MM.1S (cell line): ENCODE results near the gene TMPRSS13.

Experiments
- DNase-seq: peaks from one replicate; pipeline ENCODE4 v3.0.0-alpha.2; 2015
- H2AFZ ChIP-seq: fragments of 300-600 bp; sonication (generic); 2 replicates; pipeline ENCODE4 v1.6.0; 2016; ENCODE audit warnings: antibody characterized with exemption, low read length
- H3F3A ChIP-seq: fragments of 300-600 bp; sonication (generic); 2 replicates; pipeline ENCODE4 v1.6.1; 2016; ENCODE audit warnings: mild to moderate bottlenecking, antibody characterized with exemption, low read length, moderate library complexity, mixed read lengths; ENCODE audit not compliant: insufficient read depth
- H3K27ac ChIP-seq: fragments of 300-600 bp; sonication (generic); 2 replicates; pipeline ENCODE4 v1.5.1; 2016; ENCODE audit warnings: mild to moderate bottlenecking, low read length
- H3K27me3 ChIP-seq: fragments of 300-600 bp; sonication (generic); replicated peaks from 2 replicates; pipeline ENCODE4 v1.6.0; 2016; ENCODE audit warnings: low read length; ENCODE audit not compliant: insufficient read depth
- H3K36me3 ChIP-seq: fragments of 300-600 bp; sonication (generic); replicated peaks from 2 replicates; pipeline ENCODE4 v1.6.1; 2016; ENCODE audit warnings: mild to moderate bottlenecking, low read length, mixed read lengths; ENCODE audit not compliant: insufficient read depth
- H3K4me1 ChIP-seq: fragments of 300-600 bp; sonication (generic); 2 replicates; pipeline ENCODE4 v1.6.1; 2016; ENCODE audit warnings: low read length, mixed read lengths
- H3K4me2 ChIP-seq: fragments of 300-600 bp; sonication (generic); 2 replicates; pipeline ENCODE4 v1.6.0; 2016; ENCODE audit warnings: low read depth, low read length
- H3K4me3 ChIP-seq: fragments of 300-600 bp; sonication (generic); 2 replicates; pipeline ENCODE4 v1.5.1; 2016; ENCODE audit warnings: low read length, mixed read lengths
- H3K79me2 ChIP-seq: fragments of 300-600 bp; sonication (generic); 2 replicates; pipeline ENCODE4 v1.6.1; 2016; ENCODE audit warnings: mixed run types, low read length, mixed read lengths
- H3K9ac ChIP-seq: fragments of 300-600 bp; sonication (generic); 2 replicates; pipeline ENCODE4 v1.6.1; 2016; ENCODE audit warnings: low read length, mixed read lengths
- H3K9me2 ChIP-seq: fragments of 300-600 bp; sonication (generic); replicated peaks from 2 replicates; pipeline ENCODE4 v1.6.1; 2016; ENCODE audit warnings: mild to moderate bottlenecking, low read length, mixed read lengths; ENCODE audit not compliant: insufficient read depth
- H3K9me3 ChIP-seq: fragments of 300-600 bp; sonication (generic); replicated peaks from 2 replicates; pipeline ENCODE4 v1.6.1; 2016; ENCODE audit warnings: mild to moderate bottlenecking, low read length, mixed read lengths; ENCODE audit not compliant: insufficient read depth
- H4K20me1 ChIP-seq: fragments of 300-600 bp; sonication (generic); 2 replicates; pipeline ENCODE4 v1.6.1; 2016; ENCODE audit warnings: mild to moderate bottlenecking, low read length, moderate library complexity, mixed read lengths; ENCODE audit not compliant: insufficient read depth
- CTCF ChIP-seq: fragments of 300-600 bp; sonication (generic); IDR thresholded peaks from 2 replicates; pipeline ENCODE4 v1.5.1; 2016; ENCODE audit warnings: antibody characterized with exemption, low read length, mixed read lengths
- EZH2 ChIP-seq: fragments of 300-600 bp; sonication (generic); optimal IDR thresholded peaks from 2 replicates; pipeline ENCODE3; 2017; ENCODE audit warnings: low read depth, mild to moderate bottlenecking, antibody characterized with exemption, low read length, mixed read lengths
- EZH2phosphoT487 ChIP-seq: fragments of 300-600 bp; sonication (generic); IDR thresholded peaks from 2 replicates; pipeline ENCODE4 v1.6.1; 2018; ENCODE audit warnings: antibody characterized with exemption, low read length

The TMPRSS13 gene

GRCh38 chr11:117902001-117902845 lies 27.0 kb downstream of the TMPRSS13 start:
- no peaks in the 10 kb centered on the region for H3K36me3 ChIP-seq
- H3K79me2 ChIP-seq: no peaks in the 10 kb centered on the region
- no peaks in the 10 kb centered on the region for H3K4me1 ChIP-seq
- no peaks in the 10 kb centered on the region for H3K9me2 ChIP-seq
- TF ChIP-seq EZH2phosphoT487: no peak
- no peak for TF ChIP-seq EZH2
- TF ChIP-seq CTCF: no peak
- H4K20me1 ChIP-seq: no peaks in the 10 kb centered on the region
- H3K9ac ChIP-seq: no peak overlapping the region
- H2AFZ ChIP-seq: no peak overlapping the region
- H3K4me3 ChIP-seq: no peak overlapping the region
- H3F3A ChIP-seq: no peaks in the 10 kb centered on the region
- H3K27ac ChIP-seq: no peak overlapping the region
- no peak overlapping the region for H3K4me2 ChIP-seq
- no peaks in the 10 kb centered on the region for H3K27me3 ChIP-seq
- no peaks in the 10 kb centered on the region for H3K9me3 ChIP-seq
- no peak for DNase-seq

- no peaks in the 10 kb centered on the region for H3K9me2 ChIP-seq
- H3K79me2 ChIP-seq: no peaks in the 10 kb centered on the region
- H4K20me1 ChIP-seq: no peaks in the 10 kb centered on the region
- H3F3A ChIP-seq: no peaks in the 10 kb centered on the region
- TF ChIP-seq CTCF (no peak), EZH2 (no peak)
- DNase-seq: no peak
- no peaks in the 10 kb centered on the region for H3K9me3 ChIP-seq
- no peaks in the 10 kb centered on the region for H3K4me1 ChIP-seq
- no peak overlapping the region for H3K4me2 ChIP-seq
- H3K4me3 ChIP-seq: no peak overlapping the region
- no peaks in the 10 kb centered on the region for H3K27me3 ChIP-seq
- no peaks in the 10 kb centered on the region for H3K36me3 ChIP-seq
- no peak overlapping the region for H2AFZ ChIP-seq
- H3K9ac ChIP-seq: no peak overlapping the region
- H3K27ac ChIP-seq: no peak overlapping the region
Measured at GRCh38 chr11:117901601-117902000, 27.6 kb downstream of the TMPRSS13 start.

GRCh38 chr11:117900720-117901440 lies 28.3 kb downstream of the TMPRSS13 start:
- H3K4me2 ChIP-seq: no peak overlapping the region
- H3K9me2 ChIP-seq: no peaks in the 10 kb centered on the region
- H3K9me3 ChIP-seq: no peaks in the 10 kb centered on the region
- H3K79me2 ChIP-seq: no peaks in the 10 kb centered on the region
- H3K9ac ChIP-seq: no peak overlapping the region
- H4K20me1 ChIP-seq: no peaks in the 10 kb centered on the region
- H3F3A ChIP-seq: no peaks in the 10 kb centered on the region
- no peaks in the 10 kb centered on the region for H3K4me1 ChIP-seq
- no peak overlapping the region for H2AFZ ChIP-seq
- no peak overlapping the region for H3K4me3 ChIP-seq
- no peak for DNase-seq
- TF ChIP-seq CTCF: no peak
- TF ChIP-seq EZH2: no peak
- no peak for TF ChIP-seq EZH2phosphoT487
- H3K27me3 ChIP-seq: no peaks in the 10 kb centered on the region
- H3K27ac ChIP-seq: no peak overlapping the region
- H3K36me3 ChIP-seq: no peaks in the 10 kb centered on the region
